Measurements from ENCODE around the gene ZNF784. TPM values are rescaled to one million over a fixed set of nuclear protein-coding genes. Genes with fewer than 3 reads are reported as not detected.

ZNF784 gene
- total and polyA plus RNA-seq, 9 of the 15 experiments (the other 6 are each of a cell fraction or from before 2014, with no cell fraction given), result 0.14 to 6.1 (median 2.1) TPM

- no peak for TF ChIP-seq REST (IDR thresholded peaks at IDR 0.05; ENCODE audit: borderline replicate concordance)
- no peak for TF ChIP-seq REST (CRISPR knock-in tag; IDR thresholded peaks at IDR 0.05; ENCODE audit: low read depth)
- TF ChIP-seq CTCF (IDR thresholded peaks at IDR 0.05 in 2 of 3, conservative IDR thresholded peaks at IDR 0.05 in 1 of 3; ENCODE audit: insufficient read depth in 2 of 3, low read depth in 1 of 3, low read length in 3 of 3), result peak; percentile 73 to 94 (median 77)
- no peak for TF ChIP-seq BHLHE40 (IDR thresholded peaks at IDR 0.05; ENCODE audit: low read length)
- TF ChIP-seq EP300 (IDR thresholded peaks at IDR 0.05; ENCODE audit: low read length), result 0 out of 2 replicates have a peak, but pooled peaks have one; percentile 26
- no peak for TF ChIP-seq GTF2F1 (IDR thresholded peaks at IDR 0.05; ENCODE audit: low read depth, low read length)
- TF ChIP-seq ELF2 (CRISPR knock-in tag; IDR thresholded peaks at IDR 0.05), result no peak
- TF ChIP-seq GTF2E2 (tag; IDR thresholded peaks at IDR 0.05), result no peak
- TF ChIP-seq TBL1XR1 (IDR thresholded peaks at IDR 0.05; ENCODE audit: low read length in 2 of 2), result no peak
- no peak for TF ChIP-seq ADNP (tag; IDR thresholded peaks at IDR 0.05)
- no peak for TF ChIP-seq ZNF431 (CRISPR knock-in tag; IDR thresholded peaks at IDR 0.05)
- peak; percentile 61; the same call in 1 of the 2 replicates for TF ChIP-seq SNIP1 (IDR thresholded peaks at IDR 0.05; ENCODE audit: low read depth)
- no peak for TF ChIP-seq ZNF551 (CRISPR knock-in tag; IDR thresholded peaks at IDR 0.05)
- TF ChIP-seq SIX5 (IDR thresholded peaks at IDR 0.05; ENCODE audit: borderline replicate concordance in 1 of 2, insufficient read depth in 1 of 2, low read depth in 1 of 2, low read length in 2 of 2), result no peak
- TF ChIP-seq ZNF274 (IDR thresholded peaks at IDR 0.05; ENCODE audit: borderline replicate concordance, low read depth, low read length), result no peak
- no peak for TF ChIP-seq RUNX1 (IDR thresholded peaks at IDR 0.05; ENCODE audit: low read depth)
- no peak for TF ChIP-seq ZBTB8A (IDR thresholded peaks at IDR 0.05; ENCODE audit: partially characterized antibody)
- peak; percentile 68 for TF ChIP-seq ZNF384 (IDR thresholded peaks at IDR 0.05; ENCODE audit: low read depth, low read length)
- TF ChIP-seq CHD2 (IDR thresholded peaks at IDR 0.05; ENCODE audit: low read depth, low read length), result no peak
- no peak for TF ChIP-seq NONO (IDR thresholded peaks at IDR 0.05; ENCODE audit: low read depth in 2 of 2, low read length in 1 of 2)
- peak; percentile 77 for TF ChIP-seq ZNF121 (CRISPR knock-in tag; conservative IDR thresholded peaks at IDR 0.05)
- TF ChIP-seq DPF2 (IDR thresholded peaks at IDR 0.05), result no peak
Measured at GRCh38 chr19:55638864-55639359, 14.5 kb upstream of the ZNF784 start (continued).

Data from K562 (cell line).